ENCODE data around the gene ADH4. TPM values are rescaled to one million over a fixed set of nuclear protein-coding genes. Genes with fewer than 3 reads are reported as not detected.
A peak's percentile ranks its signal among the peaks of the same experiment; 100 is the strongest.
"Not testable (repeated sequence)": the region's sequence is repeated elsewhere in the genome, so short reads cannot be mapped to it uniquely, and the experiment has no call there.

ADH4 gene
- total RNA-seq, 4 donors from 2014 or later: 1.9 to 6.2 TPM; not detected in 2

- Histone ChIP-seq H3K4me3 (no peak overlapping the region), H3K9me3 (no peaks in the 10 kb centered on the region), H3K27ac (no peak overlapping the region), H3K36me3 (no peaks in the 10 kb centered on the region), H3K4me1 (no peaks in the 10 kb centered on the region), H3K27me3 (no peaks in the 10 kb centered on the region)
- intact Hi-C loops (cut with DNase I): no loop called here
- no peak for DNase-seq
- WGBS, 2 donors: 93 to 98% methylated on average over 2 of the region's 2 CpGs
- TF ChIP-seq, protein P1, sequence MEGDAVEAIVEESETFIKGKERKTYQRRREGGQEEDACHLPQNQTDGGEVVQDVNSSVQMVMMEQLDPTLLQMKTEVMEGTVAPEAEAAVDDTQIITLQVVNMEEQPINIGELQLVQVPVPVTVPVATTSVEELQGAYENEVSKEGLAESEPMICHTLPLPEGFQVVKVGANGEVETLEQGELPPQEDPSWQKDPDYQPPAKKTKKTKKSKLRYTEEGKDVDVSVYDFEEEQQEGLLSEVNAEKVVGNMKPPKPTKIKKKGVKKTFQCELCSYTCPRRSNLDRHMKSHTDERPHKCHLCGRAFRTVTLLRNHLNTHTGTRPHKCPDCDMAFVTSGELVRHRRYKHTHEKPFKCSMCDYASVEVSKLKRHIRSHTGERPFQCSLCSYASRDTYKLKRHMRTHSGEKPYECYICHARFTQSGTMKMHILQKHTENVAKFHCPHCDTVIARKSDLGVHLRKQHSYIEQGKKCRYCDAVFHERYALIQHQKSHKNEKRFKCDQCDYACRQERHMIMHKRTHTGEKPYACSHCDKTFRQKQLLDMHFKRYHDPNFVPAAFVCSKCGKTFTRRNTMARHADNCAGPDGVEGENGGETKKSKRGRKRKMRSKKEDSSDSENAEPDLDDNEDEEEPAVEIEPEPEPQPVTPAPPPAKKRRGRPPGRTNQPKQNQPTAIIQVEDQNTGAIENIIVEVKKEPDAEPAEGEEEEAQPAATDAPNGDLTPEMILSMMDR (IDR thresholded peaks at IDR 0.05): no peak
- no peak for TF ChIP-seq POLR2A (IDR thresholded peaks at IDR 0.05)
Measured at GRCh38 chr4:99102634-99103033, 41.5 kb downstream of the ADH4 start.

DNA sequence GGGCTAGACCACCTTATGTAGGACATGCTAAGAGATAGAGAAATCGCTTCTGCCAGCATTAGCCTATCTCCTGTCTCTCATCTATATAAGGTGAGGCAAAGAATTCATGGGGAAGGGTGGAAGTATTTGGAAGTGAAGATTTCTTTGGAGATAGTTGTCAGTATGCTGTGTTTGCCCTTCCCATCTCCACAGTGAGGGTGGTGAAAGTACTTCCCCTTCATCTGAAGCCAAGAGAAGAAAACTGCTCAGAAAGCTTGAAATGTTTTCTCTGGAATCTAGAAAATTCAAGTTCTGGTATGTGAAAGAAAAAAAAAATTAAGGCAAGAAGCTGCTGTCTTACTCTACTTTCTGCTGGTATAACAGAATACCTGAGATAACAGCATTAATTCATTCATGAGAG lies 43.2 kb downstream of the ADH4 start:
- Histone ChIP-seq H3K27me3 (no peaks in the 10 kb centered on the region), H3K4me3 (no peak overlapping the region), H3K36me3 (no peaks in the 10 kb centered on the region), H3K27ac (no peak overlapping the region), H3K9me3 (no peaks in the 10 kb centered on the region), H3K4me1 (no peaks in the 10 kb centered on the region)
- 100% methylated on average over 1 of the region's 1 CpG for WGBS, 2 donors
- TF ChIP-seq POLR2A (IDR thresholded peaks at IDR 0.05): no peak
- no peak for DNase-seq
- intact Hi-C loops (cut with DNase I): no loop called here

DNA sequence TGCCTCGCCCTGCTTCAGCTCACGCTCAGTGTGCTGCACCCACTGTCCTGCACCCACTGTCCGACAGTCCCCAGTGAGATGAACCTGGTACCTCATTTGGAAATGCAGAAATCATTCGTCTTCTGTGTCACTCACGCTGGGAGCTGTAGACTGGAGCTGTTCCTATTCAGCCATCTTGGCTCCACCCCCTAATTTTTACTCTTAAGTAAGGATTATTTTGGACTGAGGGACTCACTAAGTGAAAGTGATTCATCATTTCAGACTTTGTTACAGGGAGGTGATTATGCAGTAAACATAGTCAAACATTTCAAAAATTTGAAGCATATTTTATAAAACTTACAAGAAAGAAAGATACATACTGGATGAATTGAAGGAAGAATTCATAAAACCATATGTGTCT lies 44.3 kb downstream of the ADH4 start:
- H3K4me3 ChIP-seq; H3K27me3 ChIP-seq; H3K27ac ChIP-seq; DNase-seq; H3K9me3 ChIP-seq; H3K4me1 ChIP-seq; H3K36me3 ChIP-seq; intact Hi-C loops (cut with DNase I): not testable (repeated sequence)
- WGBS, 2 donors: 78 to 80% methylated on average over 5 of the region's 5 CpGs

GRCh38 chr4:99099311-99099710 lies 44.8 kb downstream of the ADH4 start:
- TF ChIP-seq POLR2A (IDR thresholded peaks at IDR 0.05): no peak
- TF ChIP-seq, protein P1 (IDR thresholded peaks at IDR 0.05): no peak
- intact Hi-C loops (cut with DNase I): no loop called here
- Histone ChIP-seq H3K4me1 (no peaks in the 10 kb centered on the region), H3K27ac (no peak overlapping the region), H3K9me3 (no peaks in the 10 kb centered on the region), H3K27me3 (no peaks in the 10 kb centered on the region), H3K4me3 (no peak overlapping the region), H3K36me3 (no peaks in the 10 kb centered on the region)
- no peak for DNase-seq
- 95 to 100% methylated on average over 2 to 11 of the region's 12 CpGs for WGBS, 2 donors

DNA sequence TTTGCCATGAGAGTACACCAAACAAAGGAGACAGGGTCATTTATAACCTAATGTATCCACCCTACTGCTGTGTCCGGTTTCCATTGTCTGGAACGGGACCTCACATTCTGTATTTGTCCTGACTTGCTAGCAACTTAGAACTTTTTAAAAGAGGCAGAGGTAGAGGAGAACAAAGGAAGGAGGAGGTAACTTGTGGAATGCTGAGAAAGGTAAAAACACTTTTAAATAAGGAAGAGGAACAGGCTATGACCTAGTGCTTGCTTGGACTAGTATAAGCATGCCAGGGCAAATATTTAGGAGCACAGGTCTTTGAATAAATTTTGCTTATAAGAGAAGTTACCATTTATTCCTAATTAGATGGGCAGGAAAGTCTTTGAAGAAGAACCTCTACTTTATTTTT lies 52.3 kb downstream of the ADH4 start:
- Histone ChIP-seq H3K27ac (peak overlapping the region; percentile 78 to 98 (median 93)), H3K4me1 (peaks cover 4 to 54% (median 18%) of the 10 kb centered on the region in 3 donors), H3K4me3 (peak overlapping the region in 2 of 4 donors; percentile 73 to 86)
- H3K27me3 ChIP-seq; intact Hi-C loops (cut with DNase I); DNase-seq; H3K36me3 ChIP-seq; H3K9me3 ChIP-seq: not testable (repeated sequence)
- 26 to 41% methylated on average over 2 of the region's 2 CpGs for WGBS, 2 donors

DNA sequence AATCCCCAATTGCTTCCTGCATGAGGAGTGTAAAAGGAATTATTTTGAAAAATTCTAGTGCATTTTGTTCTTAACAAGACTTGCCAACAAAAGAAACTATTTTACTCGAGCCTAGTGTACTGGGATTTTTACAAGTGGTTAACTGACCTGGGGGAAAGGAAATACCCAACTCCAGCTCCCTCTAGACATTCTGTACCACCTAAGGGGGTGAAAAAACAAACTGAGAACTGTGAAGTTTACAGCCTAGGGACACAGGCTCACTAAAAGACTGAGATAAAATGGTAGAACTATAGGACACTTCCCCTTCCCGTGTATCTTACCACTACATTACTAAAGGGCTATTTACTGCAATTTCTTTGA lies 52.9 kb downstream of the ADH4 start:
- no peak for DNase-seq
- peaks cover 4 to 60% (median 18%) of the 10 kb centered on the region in 3 donors for H3K4me1 ChIP-seq
- H3K4me3 ChIP-seq: peak overlapping the region; percentile 52 to 88 (median 80)
- no peak for TF ChIP-seq POLR2A (IDR thresholded peaks at IDR 0.05)
- TF ChIP-seq, protein P1 (IDR thresholded peaks at IDR 0.05): no peak
- intact Hi-C loops (cut with DNase I): no loop called here
- no peaks in the 10 kb centered on the region for H3K9me3 ChIP-seq
- no peaks in the 10 kb centered on the region for H3K36me3 ChIP-seq
- 25 to 32% methylated on average over 2 of the region's 2 CpGs for WGBS, 2 donors
- H3K27ac ChIP-seq: peak overlapping the region; percentile 78 to 98 (median 93)
- H3K27me3 ChIP-seq: no peaks in the 10 kb centered on the region

Measured in esophagus squamous epithelium (tissue), 5 donors.